Hematopoietic multipotent progenitor cell treated with erythropoietin and hydrocortisone succinate and interleukin-3 and kit ligand, for 4 days (in vitro differentiated cells): ENCODE measurements around the gene SGMS2.

Experiments
- DNase-seq: peaks from one replicate; pipeline ENCODE4 v3.0.0-alpha.2; 2015

SGMS2 gene

GRCh38 chr4:107831140-107831539 lies 6.4 kb downstream of the SGMS2 start:
- DNase-seq = no peak

GRCh38 chr4:107832275-107832807 lies 7.6 kb downstream of the SGMS2 start:
- no peak for DNase-seq

- DNase-seq = no peak
Observed at GRCh38 chr4:107834241-107834794, 9.6 kb downstream of the SGMS2 start.

- DNase-seq = no peak
Observed at GRCh38 chr4:107835406-107835805, 10.7 kb downstream of the SGMS2 start.

- DNase-seq = no peak
Observed at GRCh38 chr4:107837317-107837716, 12.6 kb downstream of the SGMS2 start.

- peak; percentile 56 for DNase-seq
Observed at GRCh38 chr4:107837776-107838618, 13.3 kb downstream of the SGMS2 start.

GRCh38 chr4:107838861-107839565 lies 14.3 kb downstream of the SGMS2 start:
- DNase-seq = peak; percentile 16

GRCh38 chr4:107843391-107843790 lies 18.7 kb downstream of the SGMS2 start:
- DNase-seq = no peak

GRCh38 chr4:107845681-107846080 lies 20.9 kb downstream of the SGMS2 start:
- no peak for DNase-seq

GRCh38 chr4:107850438-107850837 lies 25.7 kb downstream of the SGMS2 start:
- DNase-seq = no peak

- DNase-seq = peak; percentile 38
Observed at GRCh38 chr4:107853444-107854355, 29.0 kb downstream of the SGMS2 start.

GRCh38 chr4:107854356-107855022 lies 29.8 kb downstream of the SGMS2 start:
- DNase-seq = no peak

GRCh38 chr4:107855723-107856122 lies 31.0 kb downstream of the SGMS2 start:
- DNase-seq = no peak

- DNase-seq = no peak
Observed at GRCh38 chr4:107856901-107857300, 32.2 kb downstream of the SGMS2 start.

GRCh38 chr4:107857741-107858140 lies 33.0 kb downstream of the SGMS2 start:
- DNase-seq = no peak

- no peak for DNase-seq
Observed at GRCh38 chr4:107858158-107858742, 33.5 kb downstream of the SGMS2 start.

- no peak for DNase-seq
Observed at GRCh38 chr4:107862658-107863057, 37.9 kb downstream of the SGMS2 start.

- no peak for DNase-seq
Observed at GRCh38 chr4:107863416-107863815, 38.7 kb downstream of the SGMS2 start.

- peak; percentile 32 for DNase-seq
Observed at GRCh38 chr4:107863850-107864371, 39.2 kb downstream of the SGMS2 start.

GRCh38 chr4:107866726-107867125 lies 42.0 kb downstream of the SGMS2 start:
- no peak for DNase-seq

GRCh38 chr4:107870236-107870635 lies 45.5 kb downstream of the SGMS2 start:
- no peak for DNase-seq
